ENCODE results near the gene SNTN. TPM values are rescaled to one million over a fixed set of nuclear protein-coding genes. Genes with fewer than 3 reads are reported as not detected.
"Not testable (repeated sequence)": the region's sequence is repeated elsewhere in the genome, so short reads cannot be mapped to it uniquely, and the experiment has no call there.

The SNTN gene
- total and polyA plus RNA-seq, 7 experiments from 2014 or later = not detected

DNA sequence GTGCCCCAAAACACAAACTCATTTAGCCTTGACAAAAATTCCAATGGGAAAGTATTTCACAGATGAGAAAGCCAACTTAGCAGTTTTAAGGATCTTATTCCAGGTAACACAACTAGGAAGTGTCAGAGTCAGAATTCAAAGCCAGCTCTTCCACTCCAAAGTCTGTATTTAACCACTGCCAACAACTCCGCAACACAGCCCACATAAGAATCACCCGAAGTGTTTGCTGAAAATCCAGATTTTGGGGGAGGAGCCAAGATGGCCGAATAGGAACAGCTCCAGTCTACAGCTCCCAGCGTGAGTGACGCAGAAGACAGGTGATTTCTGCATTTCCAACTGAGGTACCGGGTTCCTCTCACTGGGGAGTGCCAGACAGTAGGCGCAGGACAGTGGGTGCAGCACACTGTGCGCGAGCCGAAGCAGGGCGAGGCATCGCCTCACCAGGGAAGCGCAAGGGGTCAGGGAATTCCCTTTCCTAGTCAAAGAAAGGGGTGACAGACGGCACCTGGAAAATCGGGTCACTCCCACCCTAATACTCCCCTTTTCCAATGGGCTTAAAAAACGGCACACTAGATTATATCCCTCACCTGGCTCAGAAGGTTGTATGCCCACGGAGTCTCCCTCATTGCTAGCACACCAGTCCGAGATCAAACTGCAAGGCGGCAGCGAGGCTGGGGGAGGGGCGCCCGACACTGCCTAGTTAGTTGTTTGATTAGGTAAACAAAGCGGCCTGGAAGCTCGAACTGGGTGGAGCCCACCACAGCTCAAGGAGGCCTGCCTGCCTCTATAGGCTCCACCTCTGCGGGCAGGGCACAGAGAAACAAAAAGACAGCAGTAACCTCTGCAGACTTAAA lies 7.3 kb upstream of the SNTN start:
- peaks cover 0 to 18% (median 10%) of the 10 kb centered on the region in 11 donors for H3K9me3 Mint-ChIP-seq
- POLR2A ChIA-PET; H3K4me3 ChIP-seq (ENCODE audit: low read length); H3K27ac ChIP-seq (ENCODE audit: low read depth, low read length); CTCF ChIA-PET; H3K4me1 ChIP-seq (ENCODE audit: control insufficient read depth in 2 of 2, insufficient read depth in 2 of 2, low read length in 2 of 2); H3K36me3 Mint-ChIP-seq; H3K4me3 Mint-ChIP-seq; H3K4me1 Mint-ChIP-seq; ATAC-seq; H3K9me3 ChIP-seq (ENCODE audit: control insufficient read depth in 2 of 3, low read length in 3 of 3); DNase-seq; H3K36me3 ChIP-seq (ENCODE audit: control insufficient read depth in 2 of 3, insufficient read depth in 3 of 3, low read length in 3 of 3); H3K27ac Mint-ChIP-seq; intact Hi-C loops (cut with micrococcal nuclease); H3K27me3 ChIP-seq (ENCODE audit: control insufficient read depth in 2 of 2, insufficient read depth in 2 of 2, low read length in 2 of 2): not testable (repeated sequence)
- H3K27me3 Mint-ChIP-seq = peaks cover 0 to 20% (median 9%) of the 10 kb centered on the region in 5 donors

DNA sequence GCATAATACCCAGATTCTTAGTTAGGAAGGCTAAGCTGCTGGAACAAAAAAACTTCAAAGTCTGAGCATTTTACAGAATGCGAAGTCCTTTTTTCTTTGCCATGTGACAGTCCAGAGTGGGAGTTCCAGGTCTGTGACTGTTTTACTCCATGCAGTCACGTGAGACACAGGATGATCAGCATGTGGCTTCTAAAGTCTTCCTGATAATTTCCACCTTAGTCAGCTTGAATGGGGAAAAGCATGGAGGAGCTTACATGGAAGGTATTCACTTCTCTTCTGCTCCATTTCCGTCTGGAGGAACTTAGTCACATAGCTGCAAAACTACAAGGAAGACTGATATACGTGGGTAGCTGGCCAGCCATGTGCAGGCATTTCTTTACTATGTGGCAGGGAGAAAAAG lies 1.7 kb downstream of the SNTN start:
- intact Hi-C loops (cut with micrococcal nuclease) = no loop called here
- Mint-ChIP-seq H3K4me3 (no peak overlapping the region), H3K9me3 (peaks cover 0 to 5% (median 0%) of the 10 kb centered on the region in 11 donors), H3K27ac (no peak overlapping the region), H3K27me3 (peaks cover 0 to 6% (median 0%) of the 10 kb centered on the region in 5 donors), H3K4me1 (no peaks in the 10 kb centered on the region), H3K36me3 (no peaks in the 10 kb centered on the region)
- H3K27ac ChIP-seq (ENCODE audit: low read depth, low read length) = no peak overlapping the region
- ChIA-PET CTCF (no interaction called here), POLR2A (no interaction called here)
- H3K9me3 ChIP-seq (ENCODE audit: control insufficient read depth in 2 of 3, low read length in 3 of 3) = no peaks in the 10 kb centered on the region
- ATAC-seq (no peak), DNase-seq (no peak)
- no peaks in the 10 kb centered on the region for H3K4me1 ChIP-seq (ENCODE audit: control insufficient read depth in 2 of 2, insufficient read depth in 2 of 2, low read length in 2 of 2)
- no peaks in the 10 kb centered on the region for H3K36me3 ChIP-seq (ENCODE audit: control insufficient read depth in 2 of 3, insufficient read depth in 3 of 3, low read length in 3 of 3)
- H3K27me3 ChIP-seq (ENCODE audit: control insufficient read depth in 2 of 2, insufficient read depth in 2 of 2, low read length in 2 of 2) = no peaks in the 10 kb centered on the region
- no peak overlapping the region for H3K4me3 ChIP-seq (ENCODE audit: low read length)

DNA sequence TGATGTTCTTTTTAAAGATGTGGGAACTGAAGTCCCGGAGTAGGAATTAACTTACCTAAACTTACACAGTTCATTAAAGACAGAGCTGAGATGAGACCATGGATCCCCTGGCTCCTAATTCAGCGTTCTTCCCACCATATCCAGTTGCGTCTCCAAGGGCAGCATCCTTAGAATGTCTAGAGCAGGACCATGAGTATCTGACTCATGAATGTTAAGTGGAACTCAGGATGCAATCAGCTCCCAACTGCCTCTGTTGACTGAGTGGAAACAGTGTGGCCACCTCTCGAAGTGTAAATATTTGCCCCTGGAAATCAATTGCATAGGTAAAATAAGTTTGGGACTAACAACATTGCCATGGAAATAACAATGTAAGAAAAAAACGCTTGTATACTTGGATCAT lies 2.5 kb downstream of the SNTN start:
- Histone ChIP-seq H3K4me3 (ENCODE audit: low read length) (no peak overlapping the region), H3K9me3 (ENCODE audit: control insufficient read depth in 2 of 3, low read length in 3 of 3) (no peaks in the 10 kb centered on the region), H3K27ac (ENCODE audit: low read depth, low read length) (no peak overlapping the region), H3K4me1 (ENCODE audit: control insufficient read depth in 2 of 2, insufficient read depth in 2 of 2, low read length in 2 of 2) (no peaks in the 10 kb centered on the region), H3K36me3 (ENCODE audit: control insufficient read depth in 2 of 3, insufficient read depth in 3 of 3, low read length in 3 of 3) (no peaks in the 10 kb centered on the region), H3K27me3 (ENCODE audit: control insufficient read depth in 2 of 2, insufficient read depth in 2 of 2, low read length in 2 of 2) (no peaks in the 10 kb centered on the region)
- no peak for DNase-seq
- POLR2A ChIA-PET = no interaction called here
- no peaks in the 10 kb centered on the region for H3K4me1 Mint-ChIP-seq
- peaks cover 0 to 6% (median 0%) of the 10 kb centered on the region in 5 donors for H3K27me3 Mint-ChIP-seq
- CTCF ChIA-PET = no interaction called here
- H3K36me3 Mint-ChIP-seq = no peaks in the 10 kb centered on the region
- H3K4me3 Mint-ChIP-seq = no peak overlapping the region
- H3K27ac Mint-ChIP-seq = no peak overlapping the region
- intact Hi-C loops (cut with micrococcal nuclease) = no loop called here
- ATAC-seq = no peak
- H3K9me3 Mint-ChIP-seq = peaks cover 0 to 5% (median 0%) of the 10 kb centered on the region in 11 donors

DNA sequence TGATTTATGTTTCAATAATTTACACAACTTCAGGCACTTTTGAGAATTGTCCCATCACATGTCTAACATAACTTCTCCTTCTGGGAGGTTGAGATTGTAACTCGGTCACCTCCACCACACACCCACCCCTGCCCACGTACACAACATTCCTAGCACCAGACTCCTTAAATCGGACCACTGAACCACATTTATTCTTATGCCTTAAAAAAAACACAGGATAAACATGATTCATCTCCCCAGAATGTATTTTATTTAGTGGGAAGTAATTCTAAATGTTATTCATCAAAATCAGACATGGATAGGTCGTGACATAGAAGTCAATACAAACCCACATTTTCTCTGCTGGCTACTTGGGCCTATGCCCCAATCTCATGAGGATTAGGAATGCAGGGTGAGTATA lies 3.0 kb downstream of the SNTN start:
- Histone ChIP-seq H3K27ac (ENCODE audit: low read depth, low read length) (no peak overlapping the region), H3K4me3 (ENCODE audit: low read length) (no peak overlapping the region), H3K4me1 (ENCODE audit: control insufficient read depth in 2 of 2, insufficient read depth in 2 of 2, low read length in 2 of 2) (no peaks in the 10 kb centered on the region), H3K27me3 (ENCODE audit: control insufficient read depth in 2 of 2, insufficient read depth in 2 of 2, low read length in 2 of 2) (no peaks in the 10 kb centered on the region), H3K36me3 (ENCODE audit: control insufficient read depth in 2 of 3, insufficient read depth in 3 of 3, low read length in 3 of 3) (no peaks in the 10 kb centered on the region), H3K9me3 (ENCODE audit: control insufficient read depth in 2 of 3, low read length in 3 of 3) (no peaks in the 10 kb centered on the region)
- no peaks in the 10 kb centered on the region for H3K36me3 Mint-ChIP-seq
- H3K4me3 Mint-ChIP-seq = no peak overlapping the region
- ATAC-seq (no peak), DNase-seq (no peak)
- ChIA-PET CTCF (no interaction called here), POLR2A (no interaction called here)
- H3K27me3 Mint-ChIP-seq = peaks cover 0 to 6% (median 0%) of the 10 kb centered on the region in 5 donors
- no peaks in the 10 kb centered on the region for H3K4me1 Mint-ChIP-seq
- intact Hi-C loops (cut with micrococcal nuclease) = no loop called here
- no peak overlapping the region for H3K27ac Mint-ChIP-seq
- H3K9me3 Mint-ChIP-seq = peaks cover 0 to 5% (median 0%) of the 10 kb centered on the region in 11 donors

DNA sequence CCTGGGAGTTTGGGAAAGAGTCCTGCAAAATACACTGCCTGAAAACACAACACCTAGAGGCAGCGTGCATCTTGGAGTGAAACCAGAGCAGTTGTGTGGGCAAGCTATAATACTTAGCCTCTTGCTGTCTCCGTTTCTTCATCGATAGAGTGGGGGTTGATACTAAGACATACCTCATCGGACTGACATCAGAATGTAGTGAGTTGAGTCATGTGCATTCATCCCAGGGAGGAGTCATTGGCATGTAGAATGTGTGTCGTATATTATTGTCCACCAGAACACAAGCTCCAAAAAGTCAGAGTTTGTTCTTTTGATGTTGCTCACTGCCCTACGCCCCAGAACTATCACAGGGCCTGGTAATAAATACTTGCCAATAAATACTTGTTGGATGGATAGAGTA lies 4.3 kb downstream of the SNTN start:
- Histone ChIP-seq H3K9me3 (ENCODE audit: control insufficient read depth in 2 of 3, low read length in 3 of 3) (no peaks in the 10 kb centered on the region), H3K36me3 (ENCODE audit: control insufficient read depth in 2 of 3, insufficient read depth in 3 of 3, low read length in 3 of 3) (no peaks in the 10 kb centered on the region), H3K4me3 (ENCODE audit: low read length) (no peak overlapping the region), H3K27ac (ENCODE audit: low read depth, low read length) (no peak overlapping the region), H3K4me1 (ENCODE audit: control insufficient read depth in 2 of 2, insufficient read depth in 2 of 2, low read length in 2 of 2) (no peaks in the 10 kb centered on the region), H3K27me3 (ENCODE audit: control insufficient read depth in 2 of 2, insufficient read depth in 2 of 2, low read length in 2 of 2) (no peaks in the 10 kb centered on the region)
- intact Hi-C loops (cut with micrococcal nuclease) = no loop called here
- Mint-ChIP-seq H3K4me3 (no peak overlapping the region), H3K9me3 (peaks cover 0 to 5% (median 0%) of the 10 kb centered on the region in 11 donors), H3K27ac (no peak overlapping the region), H3K4me1 (no peaks in the 10 kb centered on the region), H3K27me3 (peaks cover 0 to 6% (median 0%) of the 10 kb centered on the region in 5 donors), H3K36me3 (no peaks in the 10 kb centered on the region)
- ChIA-PET POLR2A (no interaction called here), CTCF (no interaction called here)
- no peak for DNase-seq
- ATAC-seq = no peak

DNA sequence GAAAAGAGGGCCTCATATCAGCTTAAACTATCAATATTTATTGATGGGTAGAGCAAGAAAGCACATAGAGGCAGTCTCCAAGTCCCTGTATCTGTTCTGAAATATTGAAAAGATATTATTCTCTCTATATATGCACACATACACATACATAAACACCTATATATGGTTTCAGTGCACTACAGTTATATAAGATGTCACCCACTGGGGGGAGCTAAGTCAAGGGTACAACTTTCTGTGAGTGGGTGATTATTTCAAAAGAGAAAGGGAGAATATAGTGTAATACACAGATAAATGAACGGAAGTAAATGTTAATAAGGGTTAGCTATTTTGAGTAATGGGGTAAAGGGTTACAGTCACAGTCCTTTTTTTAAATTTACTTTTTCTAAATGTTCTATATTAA lies 8.8 kb downstream of the SNTN start:
- H3K4me1 Mint-ChIP-seq = no peaks in the 10 kb centered on the region
- intact Hi-C loops (cut with micrococcal nuclease) = no loop called here
- CTCF ChIA-PET = interaction anchor here (0.6 kb wide), 1 partner anchor 154 kb away, joined by 3 read pairs; no protein-coding TSS in a partner anchor
- no peak overlapping the region for H3K27ac Mint-ChIP-seq
- no peaks in the 10 kb centered on the region for H3K27me3 ChIP-seq (ENCODE audit: control insufficient read depth in 2 of 2, insufficient read depth in 2 of 2, low read length in 2 of 2)
- H3K27me3 Mint-ChIP-seq = peaks cover 0 to 6% (median 0%) of the 10 kb centered on the region in 5 donors
- no peaks in the 10 kb centered on the region for H3K4me1 ChIP-seq (ENCODE audit: control insufficient read depth in 2 of 2, insufficient read depth in 2 of 2, low read length in 2 of 2)
- DNase-seq = no peak
- no peak overlapping the region for H3K4me3 ChIP-seq (ENCODE audit: low read length)
- no peaks in the 10 kb centered on the region for H3K36me3 Mint-ChIP-seq
- no peaks in the 10 kb centered on the region for H3K36me3 ChIP-seq (ENCODE audit: control insufficient read depth in 2 of 3, insufficient read depth in 3 of 3, low read length in 3 of 3)
- POLR2A ChIA-PET = no interaction called here
- no peak for ATAC-seq
- peaks cover 0 to 2% (median 0%) of the 10 kb centered on the region in 11 donors for H3K9me3 Mint-ChIP-seq
- H3K27ac ChIP-seq (ENCODE audit: low read depth, low read length) = no peak overlapping the region
- H3K4me3 Mint-ChIP-seq = no peak overlapping the region
- no peaks in the 10 kb centered on the region for H3K9me3 ChIP-seq (ENCODE audit: control insufficient read depth in 2 of 3, low read length in 3 of 3)

DNA sequence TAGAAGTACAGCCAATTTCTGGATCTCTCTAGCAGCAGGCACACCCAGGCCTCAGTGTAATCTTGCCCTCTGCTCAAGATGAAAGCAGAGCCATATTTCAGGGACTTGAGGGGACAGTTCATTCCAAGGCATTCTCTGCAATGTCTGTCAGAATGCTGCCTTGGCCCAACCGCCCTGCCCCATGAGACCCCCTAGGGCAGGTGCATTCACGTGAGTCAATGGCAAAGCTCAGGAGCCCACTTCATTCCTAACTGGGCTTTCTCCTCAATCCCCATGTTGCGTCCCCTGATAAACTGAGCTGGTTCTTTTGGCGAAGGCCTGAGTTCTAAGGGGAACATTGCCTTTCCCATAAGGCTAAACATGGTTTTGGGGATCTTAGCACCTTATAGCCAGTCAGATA lies 9.5 kb downstream of the SNTN start:
- no peak overlapping the region for H3K27ac Mint-ChIP-seq
- CTCF ChIA-PET = no interaction called here
- peaks cover 0 to 6% (median 0%) of the 10 kb centered on the region in 5 donors for H3K27me3 Mint-ChIP-seq
- Histone ChIP-seq H3K4me1 (ENCODE audit: control insufficient read depth in 2 of 2, insufficient read depth in 2 of 2, low read length in 2 of 2) (no peaks in the 10 kb centered on the region), H3K27ac (ENCODE audit: low read depth, low read length) (no peak overlapping the region), H3K4me3 (ENCODE audit: low read length) (no peak overlapping the region), H3K9me3 (ENCODE audit: control insufficient read depth in 2 of 3, low read length in 3 of 3) (no peaks in the 10 kb centered on the region), H3K27me3 (ENCODE audit: control insufficient read depth in 2 of 2, insufficient read depth in 2 of 2, low read length in 2 of 2) (no peaks in the 10 kb centered on the region), H3K36me3 (ENCODE audit: control insufficient read depth in 2 of 3, insufficient read depth in 3 of 3, low read length in 3 of 3) (no peaks in the 10 kb centered on the region)
- no peak overlapping the region for H3K4me3 Mint-ChIP-seq
- no peak for DNase-seq
- intact Hi-C loops (cut with micrococcal nuclease) = no loop called here
- ATAC-seq = no peak
- peaks cover 0 to 2% (median 0%) of the 10 kb centered on the region in 11 donors for H3K9me3 Mint-ChIP-seq
- H3K4me1 Mint-ChIP-seq = no peaks in the 10 kb centered on the region
- H3K36me3 Mint-ChIP-seq = no peaks in the 10 kb centered on the region
- POLR2A ChIA-PET = no interaction called here

Data from naive thymus-derived CD4-positive, alpha-beta T cell (primary cell).